Activated T-helper 1 cell treated with anti-CD3 and anti-CD28 coated beads, Interleukin-2, amount 50 U/mL, for 16 hours (primary cell): Measurements from ENCODE around the gene CSAD.
"Not testable (repeated sequence)": the region's sequence is repeated elsewhere in the genome, so short reads cannot be mapped to it uniquely, and the experiment has no call there.

Source experiments
- DNase-seq, 2 donors: peaks; one replicate each; pipeline ENCODE4 v3.0.0-alpha.2; 2020; ENCODE audit warnings: low read depth in 1 of 2, low spot score in 1 of 2

The CSAD gene

DNA sequence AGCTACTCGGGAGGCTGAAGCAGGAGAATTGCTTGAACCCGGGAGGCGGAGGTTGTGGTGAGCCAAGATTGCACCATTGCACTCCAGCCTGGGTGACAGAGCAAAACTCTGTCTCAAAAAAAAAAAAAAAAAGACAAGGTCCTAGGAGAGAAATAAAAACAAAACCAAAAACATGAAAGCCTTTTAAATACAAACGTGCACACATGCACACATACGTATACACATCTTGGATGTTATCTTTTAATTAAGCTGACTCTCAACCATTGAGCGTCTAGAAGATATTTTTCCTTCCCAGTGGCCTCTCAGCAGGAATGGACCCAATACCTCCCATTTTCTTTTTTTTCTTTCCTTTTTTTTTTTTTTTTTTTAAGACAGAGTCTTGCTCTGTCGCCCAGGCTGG, 68.3 kb downstream of the CSAD start:
- not testable (repeated sequence) for DNase-seq
